ENCODE results near the gene TM2D1. TPM values are rescaled to one million over a fixed set of nuclear protein-coding genes. Genes with fewer than 3 reads are reported as not detected.

TM2D1 gene
- total RNA-seq, 1 experiment from 2014 or later: 22.7 TPM

DNA sequence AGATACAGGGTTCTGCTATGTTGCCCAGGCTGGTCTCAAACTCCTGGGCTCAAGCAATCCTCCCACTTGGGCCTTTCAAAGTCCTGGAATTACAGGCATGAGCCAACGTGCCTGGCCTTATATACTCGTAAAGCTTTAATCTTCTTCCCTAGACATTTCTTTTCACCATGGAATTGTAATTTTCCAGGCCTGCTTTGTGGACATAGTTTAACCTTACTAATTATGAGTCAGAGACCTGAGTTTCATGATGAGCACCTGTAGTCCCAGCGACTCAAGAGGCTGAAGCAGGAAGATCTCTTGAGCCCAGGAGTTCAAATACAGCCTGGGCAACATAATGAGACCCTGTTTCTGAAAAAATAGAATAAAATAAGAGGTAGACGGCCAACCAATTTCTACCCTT lies 29.6 kb upstream of the TM2D1 start:
- intact Hi-C loops (cut with micrococcal nuclease): no loop called here
- Histone ChIP-seq H4K20me1 (ENCODE audit: insufficient read depth) (no peaks in the 10 kb centered on the region), H3K79me2 (ENCODE audit: insufficient read depth, low read length) (peaks cover 89% of the 10 kb centered on the region), H3K36me3 (ENCODE audit: control insufficient read depth in 1 of 2, insufficient read depth in 2 of 2, low read length in 2 of 2) (no peaks in the 10 kb centered on the region), H3K4me3 (replicated peaks in 1 of 2; ENCODE audit: low read depth in 1 of 2, low read length in 2 of 2) (0 out of 4 replicates have a peak overlapping the region, but pooled peaks of 1 of the 2 experiments have one; percentile 4), H3K9ac (ENCODE audit: low read length) (peak overlapping the region; percentile 33), H3K27ac (ENCODE audit: low read depth, low read length) (peak overlapping the region; percentile 76), H3K4me1 (ENCODE audit: control insufficient read depth in 1 of 2, insufficient read depth in 2 of 2, low read length in 2 of 2) (peaks cover 23 to 32% of the 10 kb centered on the region in 2 experiments), H3K4me2 (ENCODE audit: low read length) (peak overlapping the region; percentile 54), H2AFZ (ENCODE audit: low read depth, low read length, poor library complexity, severe bottlenecking) (no peak overlapping the region), H3K9me2 (ENCODE audit: insufficient read depth) (no peaks in the 10 kb centered on the region), H3K9me3 (ENCODE audit: control insufficient read depth in 1 of 2, insufficient read depth in 1 of 2, low read depth in 1 of 2, low read length in 2 of 2) (no peaks in the 10 kb centered on the region), H3K27me3 (ENCODE audit: insufficient read depth, low read length) (no peaks in the 10 kb centered on the region)
- no TSS peak for BruUV-seq (replicated peaks)
- DNase-seq (ENCODE audit: low read depth, low spot score) (peak; percentile 69), ATAC-seq (peak; percentile 79)
- TF ChIP-seq SP1 (IDR thresholded peaks at IDR 0.05; ENCODE audit: low read depth): peak; percentile 79
- TF ChIP-seq POLR2AphosphoS5 (IDR thresholded peaks at IDR 0.05; ENCODE audit: low read depth, low read length): no peak
- TF ChIP-seq, protein P1, sequence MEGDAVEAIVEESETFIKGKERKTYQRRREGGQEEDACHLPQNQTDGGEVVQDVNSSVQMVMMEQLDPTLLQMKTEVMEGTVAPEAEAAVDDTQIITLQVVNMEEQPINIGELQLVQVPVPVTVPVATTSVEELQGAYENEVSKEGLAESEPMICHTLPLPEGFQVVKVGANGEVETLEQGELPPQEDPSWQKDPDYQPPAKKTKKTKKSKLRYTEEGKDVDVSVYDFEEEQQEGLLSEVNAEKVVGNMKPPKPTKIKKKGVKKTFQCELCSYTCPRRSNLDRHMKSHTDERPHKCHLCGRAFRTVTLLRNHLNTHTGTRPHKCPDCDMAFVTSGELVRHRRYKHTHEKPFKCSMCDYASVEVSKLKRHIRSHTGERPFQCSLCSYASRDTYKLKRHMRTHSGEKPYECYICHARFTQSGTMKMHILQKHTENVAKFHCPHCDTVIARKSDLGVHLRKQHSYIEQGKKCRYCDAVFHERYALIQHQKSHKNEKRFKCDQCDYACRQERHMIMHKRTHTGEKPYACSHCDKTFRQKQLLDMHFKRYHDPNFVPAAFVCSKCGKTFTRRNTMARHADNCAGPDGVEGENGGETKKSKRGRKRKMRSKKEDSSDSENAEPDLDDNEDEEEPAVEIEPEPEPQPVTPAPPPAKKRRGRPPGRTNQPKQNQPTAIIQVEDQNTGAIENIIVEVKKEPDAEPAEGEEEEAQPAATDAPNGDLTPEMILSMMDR (IDR thresholded peaks at IDR 0.05 in 2 of 3, conservative IDR thresholded peaks at IDR 0.05 in 1 of 3; ENCODE audit: borderline replicate concordance in 1 of 3, insufficient read depth in 1 of 3, low read depth in 2 of 3, low read length in 2 of 3): no peak
- TF ChIP-seq, protein P2, sequence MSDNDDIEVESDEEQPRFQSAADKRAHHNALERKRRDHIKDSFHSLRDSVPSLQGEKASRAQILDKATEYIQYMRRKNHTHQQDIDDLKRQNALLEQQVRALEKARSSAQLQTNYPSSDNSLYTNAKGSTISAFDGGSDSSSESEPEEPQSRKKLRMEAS (IDR thresholded peaks at IDR 0.05): peak; percentile 58
- TF ChIP-seq, protein P3, sequence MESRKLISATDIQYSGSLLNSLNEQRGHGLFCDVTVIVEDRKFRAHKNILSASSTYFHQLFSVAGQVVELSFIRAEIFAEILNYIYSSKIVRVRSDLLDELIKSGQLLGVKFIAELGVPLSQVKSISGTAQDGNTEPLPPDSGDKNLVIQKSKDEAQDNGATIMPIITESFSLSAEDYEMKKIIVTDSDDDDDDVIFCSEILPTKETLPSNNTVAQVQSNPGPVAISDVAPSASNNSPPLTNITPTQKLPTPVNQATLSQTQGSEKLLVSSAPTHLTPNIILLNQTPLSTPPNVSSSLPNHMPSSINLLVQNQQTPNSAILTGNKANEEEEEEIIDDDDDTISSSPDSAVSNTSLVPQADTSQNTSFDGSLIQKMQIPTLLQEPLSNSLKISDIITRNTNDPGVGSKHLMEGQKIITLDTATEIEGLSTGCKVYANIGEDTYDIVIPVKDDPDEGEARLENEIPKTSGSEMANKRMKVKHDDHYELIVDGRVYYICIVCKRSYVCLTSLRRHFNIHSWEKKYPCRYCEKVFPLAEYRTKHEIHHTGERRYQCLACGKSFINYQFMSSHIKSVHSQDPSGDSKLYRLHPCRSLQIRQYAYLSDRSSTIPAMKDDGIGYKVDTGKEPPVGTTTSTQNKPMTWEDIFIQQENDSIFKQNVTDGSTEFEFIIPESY (IDR thresholded peaks at IDR 0.05; ENCODE audit: extremely low read depth, insufficient replicate concordance, low read length): no peak
- no peak for TF ChIP-seq YY1 (IDR thresholded peaks at IDR 0.05; ENCODE audit: extremely low read depth, insufficient replicate concordance, low read depth, low read length)
- TF ChIP-seq TCF7L2 (IDR thresholded peaks at IDR 0.05; ENCODE audit: borderline replicate concordance, extremely low read depth, insufficient read depth, insufficient read length): no peak
- TF ChIP-seq ZFX (IDR thresholded peaks at IDR 0.05): no peak
- peak; percentile 57; the same call in 1 of the 2 replicates for TF ChIP-seq SIN3A (IDR thresholded peaks at IDR 0.05; ENCODE audit: low read depth)
- peak; percentile 50; the same call in 1 of the 2 replicates for TF ChIP-seq CEBPB (IDR thresholded peaks at IDR 0.05; ENCODE audit: low read depth)
- TF ChIP-seq, protein P4, sequence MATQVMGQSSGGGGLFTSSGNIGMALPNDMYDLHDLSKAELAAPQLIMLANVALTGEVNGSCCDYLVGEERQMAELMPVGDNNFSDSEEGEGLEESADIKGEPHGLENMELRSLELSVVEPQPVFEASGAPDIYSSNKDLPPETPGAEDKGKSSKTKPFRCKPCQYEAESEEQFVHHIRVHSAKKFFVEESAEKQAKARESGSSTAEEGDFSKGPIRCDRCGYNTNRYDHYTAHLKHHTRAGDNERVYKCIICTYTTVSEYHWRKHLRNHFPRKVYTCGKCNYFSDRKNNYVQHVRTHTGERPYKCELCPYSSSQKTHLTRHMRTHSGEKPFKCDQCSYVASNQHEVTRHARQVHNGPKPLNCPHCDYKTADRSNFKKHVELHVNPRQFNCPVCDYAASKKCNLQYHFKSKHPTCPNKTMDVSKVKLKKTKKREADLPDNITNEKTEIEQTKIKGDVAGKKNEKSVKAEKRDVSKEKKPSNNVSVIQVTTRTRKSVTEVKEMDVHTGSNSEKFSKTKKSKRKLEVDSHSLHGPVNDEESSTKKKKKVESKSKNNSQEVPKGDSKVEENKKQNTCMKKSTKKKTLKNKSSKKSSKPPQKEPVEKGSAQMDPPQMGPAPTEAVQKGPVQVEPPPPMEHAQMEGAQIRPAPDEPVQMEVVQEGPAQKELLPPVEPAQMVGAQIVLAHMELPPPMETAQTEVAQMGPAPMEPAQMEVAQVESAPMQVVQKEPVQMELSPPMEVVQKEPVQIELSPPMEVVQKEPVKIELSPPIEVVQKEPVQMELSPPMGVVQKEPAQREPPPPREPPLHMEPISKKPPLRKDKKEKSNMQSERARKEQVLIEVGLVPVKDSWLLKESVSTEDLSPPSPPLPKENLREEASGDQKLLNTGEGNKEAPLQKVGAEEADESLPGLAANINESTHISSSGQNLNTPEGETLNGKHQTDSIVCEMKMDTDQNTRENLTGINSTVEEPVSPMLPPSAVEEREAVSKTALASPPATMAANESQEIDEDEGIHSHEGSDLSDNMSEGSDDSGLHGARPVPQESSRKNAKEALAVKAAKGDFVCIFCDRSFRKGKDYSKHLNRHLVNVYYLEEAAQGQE (IDR thresholded peaks at IDR 0.05; ENCODE audit: low read depth): no peak
- TF ChIP-seq JUND (IDR thresholded peaks at IDR 0.05): peak; percentile 77
- peak; percentile 83 for TF ChIP-seq FOSL1 (IDR thresholded peaks at IDR 0.05; ENCODE audit: low read depth)
- peak; percentile 58; the same call in 1 of the 2 replicates for TF ChIP-seq CBX3 (IDR thresholded peaks at IDR 0.05; ENCODE audit: low read depth)
- CTCF ChIA-PET: no interaction called here
- POLR2A ChIA-PET: interaction anchor here (2.5 kb wide), 1 partner anchor 11 kb away, joined by 6 read pairs; no protein-coding TSS in a partner anchor
- RAD21 ChIA-PET (ENCODE audit: low non-redundant PET in 1 of 2, low total read pairs in 2 of 2, uncharacterized antibody in 2 of 2, unreplicated experiment in 2 of 2): no interaction called here

Measured in HCT116 (cell line).